ENCODE data around the gene RAB3C. TPM values are rescaled to one million over a fixed set of nuclear protein-coding genes. Genes with fewer than 3 reads are reported as not detected.

RAB3C gene
- total and polyA plus RNA-seq, 2 experiments from 2014 or later = 15.0 to 30.6 TPM

GRCh38 chr5:58746321-58746720, 163.4 kb downstream of the RAB3C start:
- H3K9me3 Mint-ChIP-seq = no peaks in the 10 kb centered on the region; the same call in 2 of the 3 replicates
- Histone ChIP-seq H3K4me1 (ENCODE audit: insufficient read depth) (peaks cover 7% of the 10 kb centered on the region), H3K9me2 (ENCODE audit: insufficient read depth) (peaks cover 3% of the 10 kb centered on the region), H3K36me3 (ENCODE audit: insufficient read depth) (no peaks in the 10 kb centered on the region), H3K4me3 (no peak overlapping the region), H2AFZ (no peak overlapping the region), H3K79me2 (replicated peaks; ENCODE audit: insufficient read depth) (no peaks in the 10 kb centered on the region), H3F3A (replicated peaks; ENCODE audit: low read depth) (no peaks in the 10 kb centered on the region), H3K27ac (ENCODE audit: low read depth) (no peak overlapping the region), H3K4me2 (no peak overlapping the region), H4K20me1 (replicated peaks; ENCODE audit: insufficient read depth) (no peaks in the 10 kb centered on the region), H3K27me3 (ENCODE audit: insufficient read depth) (no peaks in the 10 kb centered on the region)
- no peak for DNase-seq (ENCODE audit: low spot score)
- no peak overlapping the region for H3K4me3 Mint-ChIP-seq
- H3K36me3 Mint-ChIP-seq (ENCODE audit: low read depth) = peaks cover 3% of the 10 kb centered on the region; the same call in 2 of the 3 replicates
- no peak overlapping the region for H3K27ac Mint-ChIP-seq
- no peak for ATAC-seq
- peaks cover 24% of the 10 kb centered on the region for H3K4me1 Mint-ChIP-seq
- no peak for TF ChIP-seq ZNF114 (CRISPR knock-in tag; IDR thresholded peaks at IDR 0.05)
- TF ChIP-seq CREB1 (CRISPR knock-in tag; IDR thresholded peaks at IDR 0.05; ENCODE audit: low read depth) = no peak
- TF ChIP-seq JUNB (IDR thresholded peaks at IDR 0.05; ENCODE audit: unreplicated experiment) = no peak
- no peak for TF ChIP-seq ZNF462 (CRISPR knock-in tag; IDR thresholded peaks at IDR 0.05)
- no peak for TF ChIP-seq POLR2AphosphoS5 (IDR thresholded peaks at IDR 0.05; ENCODE audit: low read depth)
- TF ChIP-seq ZNF331 (CRISPR knock-in tag; IDR thresholded peaks at IDR 0.05; ENCODE audit: low read depth) = no peak
- TF ChIP-seq REST (IDR thresholded peaks at IDR 0.05; ENCODE audit: unreplicated experiment) = no peak
- TF ChIP-seq CTCF (conservative IDR thresholded peaks at IDR 0.05; ENCODE audit: low read depth in 2 of 2) = no peak
- no peak for TF ChIP-seq STAT1 (IDR thresholded peaks at IDR 0.05; ENCODE audit: unreplicated experiment)
- no peaks in the 10 kb centered on the region for H3K27me3 Mint-ChIP-seq (ENCODE audit: insufficient read depth, low read depth, poor library complexity)
